GM19035 (cell line): Measurements from ENCODE around the gene PADI4.

Experiments used
- ATAC-seq: cut with Tn5 transposase; IDR thresholded peaks from one replicate; pipeline ENCODE4 v1.9.1; 2021; ENCODE audit not compliant: unreplicated experiment

Gene PADI4

GRCh38 chr1:17347769-17348592 is 40.0 kb downstream of the PADI4 start:
- ATAC-seq, result no peak

GRCh38 chr1:17348593-17349234 is 40.7 kb downstream of the PADI4 start:
- ATAC-seq, result no peak

GRCh38 chr1:17350083-17350482 is 42.1 kb downstream of the PADI4 start:
- ATAC-seq, result no peak

- ATAC-seq, result no peak
Observed at GRCh38 chr1:17350928-17351446, 43.0 kb downstream of the PADI4 start.

GRCh38 chr1:17351598-17352324 is 43.8 kb downstream of the PADI4 start:
- ATAC-seq, result no peak

- no peak for ATAC-seq
Observed at GRCh38 chr1:17352419-17352909, 44.5 kb downstream of the PADI4 start.

GRCh38 chr1:17355898-17356297 is 47.9 kb downstream of the PADI4 start:
- no peak for ATAC-seq

GRCh38 chr1:17356387-17357026 is 48.5 kb downstream of the PADI4 start:
- no peak for ATAC-seq

- ATAC-seq, result no peak
Observed at GRCh38 chr1:17358557-17358956, 50.6 kb downstream of the PADI4 start.

- no peak for ATAC-seq
Observed at GRCh38 chr1:17359031-17359430, 51.0 kb downstream of the PADI4 start.

- no peak for ATAC-seq
Observed at GRCh38 chr1:17359808-17360207, 51.8 kb downstream of the PADI4 start.

- ATAC-seq, result no peak
Observed at GRCh38 chr1:17360272-17360956, 52.4 kb downstream of the PADI4 start.

GRCh38 chr1:17361687-17362086 is 53.7 kb downstream of the PADI4 start:
- no peak for ATAC-seq

- no peak for ATAC-seq
Observed at GRCh38 chr1:17363351-17363750, 55.4 kb downstream of the PADI4 start.

- ATAC-seq, result no peak
Observed at GRCh38 chr1:17363771-17364170, 55.8 kb downstream of the PADI4 start.

- no peak for ATAC-seq
Observed at GRCh38 chr1:17365293-17365692, 57.3 kb downstream of the PADI4 start.

GRCh38 chr1:17369466-17369865 is 61.5 kb downstream of the PADI4 start:
- ATAC-seq, result no peak

- no peak for ATAC-seq
Observed at GRCh38 chr1:17370618-17371017, 62.6 kb downstream of the PADI4 start.

- ATAC-seq, result no peak
Observed at GRCh38 chr1:17371896-17372295, 63.9 kb downstream of the PADI4 start, which contains the start of gene PADI6. PADI6 (plus strand) TSS chr1:17372196; CDS start chr1:17372246, 50 bp downstream.

GRCh38 chr1:17372955-17373354 is 65.0 kb downstream of the PADI4 start:
- no peak for ATAC-seq
